GM12891 (cell line): ENCODE results near the gene ROBO2.

Source experiments
- PAX5 ChIP-seq: IDR thresholded peaks from 2 replicates; pipeline ENCODE4 v1.6.1; 2011; ENCODE audit warnings: low read length, moderate library complexity, mild to moderate bottlenecking; ENCODE audit not compliant: insufficient read depth, severe bottlenecking
- POLR2A ChIP-seq: IDR thresholded peaks from 2 replicates; pipeline ENCODE4 v1.6.1; 2011; ENCODE audit warnings: low read depth, low read length, control low read depth
- POLR2AphosphoS5 ChIP-seq: IDR thresholded peaks from 2 replicates; pipeline ENCODE4 v1.6.1; 2011; ENCODE audit warnings: low read depth, low read length, control low read depth
- POU2F2 ChIP-seq: IDR thresholded peaks from 2 replicates; pipeline ENCODE4 v1.6.1; 2011; ENCODE audit warnings: low read depth, mild to moderate bottlenecking, control low read depth, low read length, moderate library complexity
- SPI1 ChIP-seq: IDR thresholded peaks from 2 replicates; pipeline ENCODE4 v1.6.1; 2011; ENCODE audit warnings: low read depth, low read length, control low read depth
- TAF1 ChIP-seq: IDR thresholded peaks from 2 replicates; pipeline ENCODE4 v1.6.1; 2011; ENCODE audit warnings: low read depth, low read length, control low read depth

GRCh38 chr3:77147836-77148578, 108.1 kb downstream of the ROBO2 start:
- TF ChIP-seq POLR2A: no peak
- no peak for TF ChIP-seq POLR2AphosphoS5
- no peak for TF ChIP-seq TAF1
- TF ChIP-seq SPI1: no peak
- TF ChIP-seq PAX5: no peak
- no peak for TF ChIP-seq POU2F2
